Keratinocyte (primary cell): ENCODE measurements around the gene KRTAP2-2.

Source experiments
- EZH2 ChIP-seq: IDR thresholded peaks from one replicate; pipeline ENCODE4 v1.6.1; 2012; ENCODE audit warnings: inconsistent platforms, mild to moderate bottlenecking, low read length, moderate library complexity
- TF ChIP-seq, protein P1 (sequence below), 3 experiments: IDR thresholded peaks in 1 of 3; conservative IDR thresholded peaks in 1 of 3; optimal IDR thresholded peaks in 1 of 3; 2 replicates in 2 of 3; 3 replicates in 1 of 3; pipeline versions ENCODE3 to v1.5.1; 2011; ENCODE audit warnings: low read length in 3 of 3, mild to moderate bottlenecking in 3 of 3, moderate library complexity in 2 of 3, control low read depth in 1 of 3, inconsistent platforms in 1 of 3; ENCODE audit not compliant: insufficient read depth in 2 of 3; ENCODE audit errors: extremely low read depth in 1 of 3

DNA sequence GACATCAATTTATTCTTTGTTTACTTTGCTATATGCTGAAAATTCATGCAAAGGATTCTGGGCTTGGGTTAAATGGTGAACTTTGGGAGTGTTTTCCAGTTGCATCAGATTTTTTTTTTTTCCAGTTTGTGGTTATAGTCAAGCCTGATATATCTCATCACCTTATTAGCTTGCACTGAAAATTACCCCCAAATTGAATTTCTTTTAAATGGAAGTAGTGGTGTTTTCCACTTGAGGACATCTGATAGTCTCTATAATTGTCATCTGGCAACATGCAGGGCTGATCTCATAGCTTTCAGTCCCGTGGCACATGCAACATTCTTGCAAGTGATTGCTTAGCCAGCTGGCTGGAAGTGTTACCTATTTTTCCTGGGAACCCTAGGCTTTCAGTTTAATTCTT lies 41.4 kb downstream of the KRTAP2-2 start:
- TF ChIP-seq, protein P1, sequence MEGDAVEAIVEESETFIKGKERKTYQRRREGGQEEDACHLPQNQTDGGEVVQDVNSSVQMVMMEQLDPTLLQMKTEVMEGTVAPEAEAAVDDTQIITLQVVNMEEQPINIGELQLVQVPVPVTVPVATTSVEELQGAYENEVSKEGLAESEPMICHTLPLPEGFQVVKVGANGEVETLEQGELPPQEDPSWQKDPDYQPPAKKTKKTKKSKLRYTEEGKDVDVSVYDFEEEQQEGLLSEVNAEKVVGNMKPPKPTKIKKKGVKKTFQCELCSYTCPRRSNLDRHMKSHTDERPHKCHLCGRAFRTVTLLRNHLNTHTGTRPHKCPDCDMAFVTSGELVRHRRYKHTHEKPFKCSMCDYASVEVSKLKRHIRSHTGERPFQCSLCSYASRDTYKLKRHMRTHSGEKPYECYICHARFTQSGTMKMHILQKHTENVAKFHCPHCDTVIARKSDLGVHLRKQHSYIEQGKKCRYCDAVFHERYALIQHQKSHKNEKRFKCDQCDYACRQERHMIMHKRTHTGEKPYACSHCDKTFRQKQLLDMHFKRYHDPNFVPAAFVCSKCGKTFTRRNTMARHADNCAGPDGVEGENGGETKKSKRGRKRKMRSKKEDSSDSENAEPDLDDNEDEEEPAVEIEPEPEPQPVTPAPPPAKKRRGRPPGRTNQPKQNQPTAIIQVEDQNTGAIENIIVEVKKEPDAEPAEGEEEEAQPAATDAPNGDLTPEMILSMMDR (optimal IDR thresholded peaks at IDR 0.05 in 1 of 3, IDR thresholded peaks at IDR 0.05 in 1 of 3, conservative IDR thresholded peaks at IDR 0.05 in 1 of 3; ENCODE audit: extremely low read depth in 1 of 3, insufficient read depth in 2 of 3, low read length in 3 of 3): no peak
- TF ChIP-seq EZH2: no peak
